Dermis microvascular lymphatic vessel endothelial cell (primary cell): ENCODE results near the gene HSP90AB1. TPM values are rescaled to one million over a fixed set of nuclear protein-coding genes. Genes with fewer than 3 reads are reported as not detected.

Experiments used
- DNase-seq, 2 donors: peaks; one replicate each; pipeline versions ENCODE4 v3.0.0 to v3.0.0-alpha.2; 2010; ENCODE audit warnings: low read depth in 2 of 2
- total RNA-seq: library from RNA; depleted of rRNA; stranded (reverse); fragments of >200 nt; gene quantifications from 2 replicates; pipeline ENCODE4 v1.2.1, GENCODE V29; 2014

The HSP90AB1 gene
- total RNA-seq, 1 donor from 2014 or later, result 497 TPM

DNA sequence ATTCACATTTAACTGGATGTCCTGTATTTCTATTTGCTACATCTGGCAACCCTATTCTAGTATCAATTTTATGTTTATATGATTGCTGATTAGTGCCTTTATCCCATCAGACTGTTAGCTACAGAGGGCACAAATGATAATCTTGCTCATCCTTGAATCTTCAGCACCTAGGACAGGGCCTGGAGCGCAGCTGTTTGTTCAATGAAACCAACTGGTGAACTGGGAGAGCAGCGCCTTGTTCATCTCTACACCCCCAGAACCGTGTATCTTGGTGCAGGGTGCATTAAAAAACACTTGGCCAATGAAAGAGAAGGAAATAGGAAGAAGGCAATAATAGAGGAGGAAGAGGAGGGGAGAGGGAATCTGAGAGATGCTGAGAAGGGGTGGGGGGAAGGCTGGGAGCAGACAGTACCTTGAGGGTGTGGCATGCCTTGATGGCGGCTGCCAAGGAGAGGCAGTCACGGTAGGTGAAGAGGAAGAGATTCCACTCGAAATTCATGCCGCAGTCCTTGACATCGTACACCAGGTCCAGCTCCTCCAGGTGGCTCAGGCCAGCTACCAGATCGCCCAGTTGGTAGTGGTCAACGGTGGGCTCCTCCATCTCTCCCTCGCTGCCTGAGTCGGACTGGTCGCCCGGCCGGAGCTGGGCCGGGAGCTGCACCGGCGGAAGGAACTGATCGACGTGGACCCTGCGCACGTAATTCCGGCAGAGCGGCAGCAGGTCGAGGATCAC lies 38.8 kb downstream of the HSP90AB1 start:
- DNase-seq, result peak in 1 of 2 donors; percentile 32

- no peak for DNase-seq
Observed at GRCh38 chr6:44286285-44286565, 39.3 kb downstream of the HSP90AB1 start.

DNA sequence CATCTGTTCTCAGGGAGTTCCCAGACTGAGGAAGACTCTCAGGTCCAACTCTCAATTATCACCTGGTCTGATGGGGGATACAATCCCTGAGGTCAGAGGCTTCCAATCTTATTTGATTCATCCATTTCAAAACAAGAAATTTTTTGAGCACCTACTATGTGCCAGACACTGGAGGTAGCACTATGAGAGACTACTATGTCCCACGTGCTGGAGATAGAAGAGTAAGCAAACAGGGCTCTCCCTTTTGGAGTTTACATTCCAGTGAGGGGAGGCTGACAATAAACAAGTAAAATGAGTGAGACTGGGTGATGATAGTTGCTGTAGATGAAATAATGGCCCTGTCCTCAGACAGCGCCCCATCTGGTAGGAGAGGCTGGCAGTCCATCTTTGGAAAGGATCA lies 39.8 kb downstream of the HSP90AB1 start:
- no peak for DNase-seq

GRCh38 chr6:44289726-44290260 lies 42.9 kb downstream of the HSP90AB1 start:
- no peak for DNase-seq

DNA sequence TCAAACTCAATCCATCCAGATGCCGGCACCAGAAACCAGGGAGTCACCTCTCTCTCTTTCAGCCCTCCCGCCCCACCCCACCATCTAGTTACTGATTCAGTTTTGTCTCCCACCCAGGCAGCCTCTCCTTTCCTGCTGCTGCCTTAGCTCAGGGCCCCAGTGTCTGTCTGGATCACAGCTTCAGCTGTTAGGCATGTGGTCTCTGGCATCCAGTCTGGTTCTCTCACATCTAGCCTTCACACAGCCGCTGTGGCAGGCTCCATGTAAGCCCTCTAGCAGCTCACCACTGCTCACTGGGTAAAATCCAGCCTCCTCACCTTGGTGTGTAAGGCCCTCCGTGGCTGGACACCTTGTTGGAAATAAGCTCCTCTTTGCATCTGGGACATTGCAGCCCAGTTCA lies 44.9 kb downstream of the HSP90AB1 start:
- DNase-seq, result no peak

GRCh38 chr6:44292661-44293365 lies 45.9 kb downstream of the HSP90AB1 start:
- DNase-seq, result no peak

DNA sequence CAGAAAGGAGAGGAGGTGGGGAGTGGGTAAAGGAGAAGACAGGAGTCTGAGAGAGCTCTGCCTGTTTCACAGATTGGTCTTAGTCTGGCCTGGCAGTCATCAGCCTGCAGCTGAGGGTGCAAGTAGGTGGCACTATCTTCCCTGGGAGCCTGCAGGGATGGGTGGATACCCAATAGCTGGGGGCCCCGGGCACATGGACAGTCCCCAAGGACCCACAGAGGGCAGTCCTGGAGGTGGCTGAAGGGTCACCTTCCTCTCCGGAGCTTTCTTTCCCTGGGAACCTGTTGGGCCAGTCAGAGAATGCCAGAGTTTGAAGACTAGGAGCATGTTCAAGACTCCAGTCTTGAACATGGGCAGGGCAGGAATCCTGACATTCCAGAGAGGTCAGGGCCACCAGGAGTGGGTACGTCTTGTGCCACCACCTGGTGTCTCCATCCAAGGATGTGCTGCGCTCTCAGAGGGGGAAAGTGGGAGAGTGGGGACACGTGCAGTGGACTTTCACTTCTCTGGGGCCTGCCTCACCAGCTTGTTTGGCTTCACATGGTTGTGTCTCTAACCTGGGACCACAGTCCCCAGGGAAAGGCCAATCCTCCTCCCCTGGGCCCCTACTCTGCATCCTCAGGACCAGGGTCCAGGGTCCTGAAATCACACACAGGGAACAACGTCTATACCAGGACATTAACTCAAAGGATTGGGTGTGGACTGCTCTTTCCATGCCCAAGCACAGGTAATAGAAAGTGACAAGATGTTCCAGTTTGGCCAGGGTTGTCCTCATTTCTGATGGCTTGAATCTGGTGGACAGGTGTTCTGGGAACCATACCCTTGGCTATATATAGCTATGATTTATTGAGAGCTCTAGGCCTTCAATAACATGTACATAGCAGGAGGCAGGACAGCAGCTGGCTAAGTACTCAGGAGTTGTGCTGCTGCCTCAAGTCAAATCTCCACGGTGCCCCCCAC lies 48.2 kb downstream of the HSP90AB1 start:
- no peak for DNase-seq

DNA sequence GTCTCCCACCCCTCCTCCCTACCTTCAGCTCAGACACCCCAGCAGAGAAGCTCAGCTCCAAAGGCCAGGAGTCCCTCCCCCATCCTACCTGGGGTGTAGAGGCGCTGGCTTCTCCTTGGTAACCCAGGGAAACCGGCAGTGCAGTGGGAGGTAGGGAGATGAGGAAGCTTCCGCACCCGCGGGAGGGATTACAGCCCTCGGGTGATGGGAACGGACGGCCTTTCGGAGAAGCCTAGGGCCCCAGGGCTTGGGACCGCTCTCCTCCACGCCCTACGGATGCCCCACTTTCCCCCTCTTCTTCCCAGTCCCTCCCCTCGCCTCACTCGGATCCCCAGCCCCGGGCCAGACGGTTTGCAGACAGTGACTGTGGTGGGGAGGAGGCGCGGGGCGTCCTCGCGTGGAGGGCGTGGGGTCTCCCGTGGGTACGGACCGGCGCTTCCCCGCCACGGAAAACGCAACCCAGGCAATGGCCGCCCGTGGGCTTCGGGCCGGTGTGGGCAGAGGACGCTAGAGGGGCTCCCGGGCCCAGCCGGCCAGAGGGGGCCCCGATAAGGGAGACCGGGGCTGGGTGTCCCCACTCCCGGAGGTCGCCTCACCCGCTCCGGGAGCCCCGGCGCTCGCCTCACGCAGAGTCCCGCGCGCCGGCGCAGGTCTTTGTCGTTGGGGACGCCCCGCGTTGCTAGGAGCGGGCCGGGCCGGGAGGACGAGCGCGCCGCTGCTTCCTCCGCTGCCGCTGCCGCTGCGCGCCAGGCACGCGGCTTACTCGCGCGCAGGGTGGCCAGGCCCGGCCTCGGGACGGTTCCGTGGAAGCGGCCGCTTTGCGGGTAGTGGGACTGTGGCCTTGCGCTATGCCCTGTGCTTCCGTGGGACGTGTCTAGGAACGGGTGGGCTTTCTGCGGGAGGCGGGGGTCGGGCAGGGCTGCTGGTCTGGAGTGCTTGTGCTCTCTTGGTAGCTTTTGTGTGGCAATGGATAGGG lies 50.5 kb downstream of the HSP90AB1 start:
- peak in 1 of 2 donors; percentile 38 for DNase-seq

GRCh38 chr6:44298055-44298803 lies 51.3 kb downstream of the HSP90AB1 start:
- DNase-seq, result no peak

DNA sequence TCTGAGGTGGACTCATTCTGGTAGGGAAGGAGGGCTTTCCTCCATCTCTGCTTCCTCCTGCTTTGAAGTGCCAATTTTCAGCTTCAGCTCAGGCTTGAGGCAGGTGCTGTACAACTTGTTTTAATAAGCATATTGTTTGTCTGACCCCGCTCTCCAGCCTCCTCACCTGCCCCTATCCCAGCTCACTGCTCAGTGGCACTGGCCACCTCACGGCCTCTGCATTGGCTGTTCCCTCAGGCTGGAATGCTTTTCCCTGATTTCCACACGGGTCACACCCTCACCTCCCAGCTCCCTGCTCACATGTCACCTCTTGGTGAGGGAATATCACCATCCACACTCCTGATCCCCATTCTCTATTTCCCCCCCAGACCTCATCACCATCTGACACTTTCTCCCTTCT lies 52.0 kb downstream of the HSP90AB1 start:
- DNase-seq, result no peak

DNA sequence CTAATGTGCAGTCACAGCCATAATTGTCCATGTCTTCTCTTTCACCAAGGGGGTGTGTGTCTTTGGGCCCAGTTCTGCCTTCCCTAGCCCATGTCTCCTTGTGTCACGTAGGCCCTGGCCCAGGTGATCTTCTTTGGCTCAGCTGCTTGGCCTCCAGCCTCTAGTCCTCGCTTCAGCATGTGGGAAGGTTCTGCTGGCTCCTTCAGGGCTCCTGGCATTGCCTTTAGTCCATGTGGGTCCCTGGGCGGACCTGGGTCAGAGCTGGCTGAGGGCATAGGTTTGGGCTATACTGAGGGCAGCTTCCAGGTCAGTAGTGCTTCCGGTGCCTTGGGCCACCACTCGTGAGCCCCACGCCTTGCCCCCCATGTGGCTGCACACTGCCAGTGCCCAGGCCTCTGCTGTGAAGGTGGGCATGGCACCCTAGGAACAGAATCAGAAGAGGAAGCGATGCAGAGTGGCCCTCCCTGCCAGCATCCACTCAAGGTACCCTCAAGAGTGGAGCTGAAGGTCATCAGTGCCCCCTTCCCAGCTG lies 53.5 kb downstream of the HSP90AB1 start:
- no peak for DNase-seq

- DNase-seq, result no peak
Observed at GRCh38 chr6:44301106-44301505, 54.2 kb downstream of the HSP90AB1 start.

DNA sequence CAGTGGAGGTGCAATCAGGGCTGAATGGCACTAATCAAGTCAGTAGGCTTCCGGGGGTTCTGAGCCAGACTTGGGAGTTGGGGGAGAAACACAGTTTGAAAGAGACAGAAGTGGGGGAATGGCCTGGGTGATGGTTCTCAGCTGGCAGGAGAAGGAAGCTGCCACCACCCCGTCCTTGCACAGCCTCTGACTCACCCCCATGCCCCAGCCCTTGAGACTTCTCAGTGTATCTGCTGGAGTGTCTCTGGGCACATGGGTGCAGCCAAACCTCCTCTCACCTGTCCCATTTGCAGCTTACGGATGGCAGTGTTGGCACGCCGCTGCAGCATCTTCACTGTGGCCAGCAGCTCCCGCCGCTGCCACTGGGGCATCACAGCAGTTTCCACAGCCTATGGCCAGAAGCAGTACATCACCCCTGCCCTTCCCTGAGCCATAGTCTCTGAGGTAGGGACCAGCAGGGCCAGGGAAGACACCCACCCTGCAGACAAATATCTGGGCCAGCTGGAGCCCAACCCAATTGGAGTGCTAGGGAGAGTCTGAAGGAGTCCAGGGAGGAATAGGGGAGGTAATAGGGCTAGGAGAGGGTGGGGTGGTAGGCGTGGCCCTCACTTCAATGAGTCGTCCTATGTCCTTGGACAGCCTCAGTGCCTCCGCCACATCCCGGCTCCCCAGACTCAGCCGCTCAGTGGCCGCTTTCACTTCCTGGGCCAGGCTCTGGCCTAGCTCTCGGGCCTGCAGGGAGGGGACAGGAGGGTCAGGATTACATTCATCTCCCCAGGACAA lies 55.1 kb downstream of the HSP90AB1 start:
- DNase-seq, result no peak

DNA sequence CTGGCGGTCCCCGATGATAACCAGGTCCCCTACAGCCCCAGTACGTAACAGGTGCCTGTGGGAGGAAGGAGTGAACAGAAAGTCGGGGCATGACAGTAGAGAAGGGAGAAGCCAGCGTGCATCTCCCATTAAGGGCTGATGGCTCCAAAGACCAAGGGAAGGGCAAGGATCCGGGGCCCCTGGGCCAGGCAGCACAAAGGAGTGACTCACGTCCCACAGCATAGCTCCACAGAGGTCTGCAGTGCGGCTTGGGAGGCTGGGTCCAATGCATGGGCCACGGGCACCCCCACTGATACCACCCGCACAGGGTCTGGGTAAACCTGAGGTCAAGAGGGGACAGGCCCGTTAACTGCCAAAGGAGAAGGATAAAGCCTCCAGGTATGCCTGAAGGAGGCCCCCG lies 56.0 kb downstream of the HSP90AB1 start:
- DNase-seq, result no peak

Other genes starting within 250 kb of the HSP90AB1 start
- gene MRPL14, start 119.6 kb upstream of the HSP90AB1 start, total RNA-seq, result 52.6 and 57.9 TPM in 2 replicates
- gene TMEM63B, start 119.5 kb upstream of the HSP90AB1 start, total RNA-seq, result 10.5 and 21.7 TPM in 2 replicates
- gene CAPN11, start 88.3 kb upstream of the HSP90AB1 start, total RNA-seq, result 0.76 and 1.9 TPM in 2 replicates
- 0.13 TPM in 1 of 2 replicates, not detected in the other for gene MYMX, start 30.2 kb upstream of the HSP90AB1 start, total RNA-seq
- gene SLC29A1, start 23.5 kb upstream of the HSP90AB1 start, total RNA-seq, result 27.3 and 37.0 TPM in 2 replicates
- gene SLC35B2, start 10.4 kb downstream of the HSP90AB1 start, total RNA-seq, result 38.0 and 54.6 TPM in 2 replicates
- 9.6 and 15.0 TPM in 2 replicates for gene NFKBIE, start 18.4 kb downstream of the HSP90AB1 start, total RNA-seq
- gene TMEM151B, start 23.3 kb downstream of the HSP90AB1 start, total RNA-seq, result not detected in 2 replicates
- gene AARS2, start 66.2 kb downstream of the HSP90AB1 start, total RNA-seq, result 10.7 and 12.6 TPM in 2 replicates
- gene SPATS1, start 95.5 kb downstream of the HSP90AB1 start, total RNA-seq, result not detected in 2 replicates
- gene CDC5L, start 140.6 kb downstream of the HSP90AB1 start, total RNA-seq, result 14.0 and 15.4 TPM in 2 replicates